ENCODE measurements around the gene TBC1D20. TPM values are rescaled to one million over a fixed set of nuclear protein-coding genes. Genes with fewer than 3 reads are reported as not detected.
"Not testable (repeated sequence)": the region's sequence is repeated elsewhere in the genome, so short reads cannot be mapped to it uniquely, and the experiment has no call there.

The TBC1D20 gene
- polyA plus RNA-seq, 6 donors from 2014 or later: 16.0 to 24.6 (median 18.6) TPM

GRCh38 chr20:469746-470490 is 7.6 kb upstream of the TBC1D20 start:
- peaks cover 4 to 19% (median 5%) of the 10 kb centered on the region in 3 donors for H3K27me3 Mint-ChIP-seq
- H3K4me3 Mint-ChIP-seq: no peak overlapping the region
- peaks cover 7 to 12% (median 12%) of the 10 kb centered on the region in 3 donors for H3K4me1 Mint-ChIP-seq
- H3K36me3 Mint-ChIP-seq: no peaks in the 10 kb centered on the region
- ATAC-seq (ENCODE audit: low read depth in 2 of 2) (no peak), DNase-seq (no peak)
- H3K27ac Mint-ChIP-seq: no peak overlapping the region
- peaks cover 0 to 20% (median 5%) of the 10 kb centered on the region in 7 donors for H3K9me3 Mint-ChIP-seq

- Mint-ChIP-seq H3K9me3 (peaks cover 0 to 20% (median 5%) of the 10 kb centered on the region in 7 donors), H3K4me1 (peaks cover 7 to 11% (median 7%) of the 10 kb centered on the region in 3 donors), H3K4me3 (no peak overlapping the region), H3K36me3 (no peaks in the 10 kb centered on the region), H3K27me3 (peaks cover 4 to 19% (median 5%) of the 10 kb centered on the region in 3 donors), H3K27ac (no peak overlapping the region)
- ATAC-seq (ENCODE audit: low read depth in 2 of 2) (no peak), DNase-seq (no peak)
These were observed 5.4 kb upstream of the TBC1D20 start for GRCh38 chr20:467755-468154.

GRCh38 chr20:461254-462198 is 807 bp downstream of the TBC1D20 start:
- peaks cover 23 to 35% (median 31%) of the 10 kb centered on the region in 3 donors for H3K4me1 Mint-ChIP-seq
- peak overlapping the region; percentile 89 to 99 (median 97) for H3K4me3 Mint-ChIP-seq
- peaks cover 0 to 3% (median 0%) of the 10 kb centered on the region in 3 donors for H3K27me3 Mint-ChIP-seq
- H3K9me3 Mint-ChIP-seq: no peaks in the 10 kb centered on the region
- ATAC-seq (ENCODE audit: low read depth in 2 of 2) (peak; percentile 28 to 29), DNase-seq (peak; percentile 51)
- H3K27ac Mint-ChIP-seq: peak overlapping the region; percentile 78 to 98 (median 90)
- H3K36me3 Mint-ChIP-seq: no peaks in the 10 kb centered on the region

- Mint-ChIP-seq H3K27ac (peak overlapping the region in 1 of 6 donors; percentile 13), H3K36me3 (no peaks in the 10 kb centered on the region), H3K4me3 (peak overlapping the region in 7 of 8 donors; percentile 1 to 99 (median 66)), H3K27me3 (peaks cover 0 to 3% (median 0%) of the 10 kb centered on the region in 3 donors), H3K4me1 (peaks cover 27 to 40% (median 38%) of the 10 kb centered on the region in 3 donors), H3K9me3 (no peaks in the 10 kb centered on the region)
- DNase-seq (no peak), ATAC-seq (ENCODE audit: low read depth in 2 of 2) (no peak)
These were observed 1.6 kb downstream of the TBC1D20 start for GRCh38 chr20:460707-461106.

GRCh38 chr20:460180-460579 is 2.2 kb downstream of the TBC1D20 start:
- H3K36me3 Mint-ChIP-seq: no peaks in the 10 kb centered on the region
- no peak for ATAC-seq (ENCODE audit: low read depth in 2 of 2)
- H3K9me3 Mint-ChIP-seq: no peaks in the 10 kb centered on the region
- H3K4me3 Mint-ChIP-seq: peak overlapping the region in 5 of 8 donors; percentile 43 to 99 (median 72)
- H3K27ac Mint-ChIP-seq: peak overlapping the region in 2 of 6 donors; percentile 38 to 62
- H3K4me1 Mint-ChIP-seq: peaks cover 27 to 40% (median 38%) of the 10 kb centered on the region in 3 donors
- peaks cover 0 to 3% (median 0%) of the 10 kb centered on the region in 3 donors for H3K27me3 Mint-ChIP-seq
- no peak for DNase-seq

GRCh38 chr20:458776-459175 is 3.6 kb downstream of the TBC1D20 start:
- no peaks in the 10 kb centered on the region for H3K36me3 Mint-ChIP-seq
- peaks cover 0 to 3% (median 0%) of the 10 kb centered on the region in 3 donors for H3K27me3 Mint-ChIP-seq
- H3K27ac Mint-ChIP-seq: peak overlapping the region in 2 of 6 donors; percentile 41 to 92
- no peak for DNase-seq
- peaks cover 27 to 40% (median 38%) of the 10 kb centered on the region in 3 donors for H3K4me1 Mint-ChIP-seq
- no peak for ATAC-seq (ENCODE audit: low read depth in 2 of 2)
- H3K9me3 Mint-ChIP-seq: no peaks in the 10 kb centered on the region
- peak overlapping the region in 1 of 8 donors; percentile 71 for H3K4me3 Mint-ChIP-seq

- no peak for DNase-seq
- Mint-ChIP-seq H3K9me3 (no peaks in the 10 kb centered on the region), H3K27me3 (no peaks in the 10 kb centered on the region), H3K27ac (no peak overlapping the region), H3K36me3 (no peaks in the 10 kb centered on the region), H3K4me3 (peak overlapping the region in 1 of 8 donors; percentile 40), H3K4me1 (peaks cover 16 to 23% (median 21%) of the 10 kb centered on the region in 3 donors)
- ATAC-seq (ENCODE audit: low read depth in 2 of 2): no peak
These were observed 7.4 kb downstream of the TBC1D20 start for GRCh38 chr20:454951-455350.

- not testable (repeated sequence) for DNase-seq; H3K4me3 Mint-ChIP-seq; H3K36me3 Mint-ChIP-seq; H3K9me3 Mint-ChIP-seq; H3K27me3 Mint-ChIP-seq; ATAC-seq (ENCODE audit: low read depth in 2 of 2)
- Mint-ChIP-seq H3K4me1 (peaks cover 4 to 13% (median 12%) of the 10 kb centered on the region in 3 donors), H3K27ac (peak overlapping the region in 1 of 6 donors; percentile 77)
These were observed 10.3 kb downstream of the TBC1D20 start for GRCh38 chr20:452021-452420.

GRCh38 chr20:445514-446336 is 16.6 kb downstream of the TBC1D20 start:
- Mint-ChIP-seq H3K4me1 (peaks cover 0 to 9% (median 4%) of the 10 kb centered on the region in 3 donors), H3K9me3 (no peaks in the 10 kb centered on the region), H3K27me3 (no peaks in the 10 kb centered on the region), H3K36me3 (peaks cover 24 to 26% of the 10 kb centered on the region in 2 donors), H3K4me3 (no peak overlapping the region), H3K27ac (no peak overlapping the region)
- ATAC-seq (ENCODE audit: low read depth in 2 of 2) (no peak), DNase-seq (no peak)

GRCh38 chr20:444862-445426 is 17.4 kb downstream of the TBC1D20 start:
- peaks cover 24 to 26% of the 10 kb centered on the region in 2 donors for H3K36me3 Mint-ChIP-seq
- H3K27me3 Mint-ChIP-seq: no peaks in the 10 kb centered on the region
- H3K4me1 Mint-ChIP-seq: peaks cover 2 to 11% (median 5%) of the 10 kb centered on the region in 3 donors
- DNase-seq: no peak
- no peak overlapping the region for H3K4me3 Mint-ChIP-seq
- ATAC-seq (ENCODE audit: low read depth in 2 of 2): no peak
- no peaks in the 10 kb centered on the region for H3K9me3 Mint-ChIP-seq
- peak overlapping the region in 1 of 6 donors; percentile 87 for H3K27ac Mint-ChIP-seq

- H3K27ac Mint-ChIP-seq: no peak overlapping the region
- no peaks in the 10 kb centered on the region for H3K9me3 Mint-ChIP-seq
- H3K4me3 Mint-ChIP-seq: no peak overlapping the region
- H3K36me3 Mint-ChIP-seq: peaks cover 24 to 26% of the 10 kb centered on the region in 2 donors
- peaks cover 10 to 18% (median 10%) of the 10 kb centered on the region in 3 donors for H3K4me1 Mint-ChIP-seq
- H3K27me3 Mint-ChIP-seq: no peaks in the 10 kb centered on the region
- no peak for DNase-seq
- ATAC-seq (ENCODE audit: low read depth in 2 of 2): no peak
These were observed 18.2 kb downstream of the TBC1D20 start for GRCh38 chr20:444117-444516.

- ATAC-seq (ENCODE audit: low read depth in 2 of 2) (no peak), DNase-seq (no peak)
- H3K4me1 Mint-ChIP-seq: peaks cover 18 to 25% (median 18%) of the 10 kb centered on the region in 3 donors
- no peak overlapping the region for H3K27ac Mint-ChIP-seq
- H3K27me3 Mint-ChIP-seq: no peaks in the 10 kb centered on the region
- no peaks in the 10 kb centered on the region for H3K9me3 Mint-ChIP-seq
- H3K4me3 Mint-ChIP-seq: no peak overlapping the region
- H3K36me3 Mint-ChIP-seq: peaks cover 24 to 26% of the 10 kb centered on the region in 2 donors
These were observed 19.0 kb downstream of the TBC1D20 start for GRCh38 chr20:443223-443775.
